ENCODE measurements around the gene TAF6.

The TAF6 gene

DNA sequence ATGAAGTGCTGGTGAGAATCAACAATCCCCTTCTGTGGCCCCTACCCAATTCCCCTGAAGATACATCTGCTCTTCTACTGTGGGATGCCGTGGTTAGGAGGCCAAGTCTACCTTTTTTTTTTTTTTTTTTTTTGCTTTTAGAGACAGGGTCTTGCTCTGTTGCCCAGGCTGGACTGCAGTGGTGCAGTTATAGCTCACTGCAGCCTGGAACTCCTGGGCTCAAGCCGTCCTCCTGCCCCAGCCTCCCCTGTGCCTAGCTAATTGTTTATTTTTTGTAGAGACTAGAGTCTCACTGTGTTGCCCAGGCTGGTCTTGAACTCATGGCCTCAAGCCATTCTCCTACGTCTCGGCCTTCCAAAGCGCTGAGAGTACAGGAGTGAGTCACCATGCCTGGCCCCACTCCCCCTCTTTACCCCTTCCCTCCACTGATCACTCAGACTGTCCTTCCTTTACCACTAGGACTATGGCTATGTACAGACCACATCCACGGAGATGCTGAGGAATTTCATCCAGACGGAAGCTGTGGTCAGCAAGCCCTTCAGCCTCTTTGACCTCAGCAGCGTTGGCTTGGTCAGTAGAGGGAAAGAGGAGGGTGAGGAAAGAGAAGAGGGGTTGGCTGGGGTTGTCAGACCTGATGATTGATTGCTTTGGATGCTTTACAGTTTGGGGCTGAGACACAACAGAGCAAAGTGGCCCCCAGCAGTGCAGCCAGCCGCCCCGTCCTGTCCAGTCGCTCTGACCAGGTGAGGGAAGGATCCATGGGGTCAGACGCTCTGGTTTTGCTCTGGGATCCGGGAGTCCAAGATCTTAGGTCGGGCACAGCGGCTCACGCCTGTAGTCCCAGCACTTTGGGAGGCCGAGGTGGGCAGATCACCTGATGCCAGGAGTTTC lies 16.0 kb downstream of the TAF6 start:
- Mint-ChIP-seq H3K27me3 (ENCODE audit: low read depth) (no peaks in the 10 kb centered on the region), H3K9me3 (no peaks in the 10 kb centered on the region), H3K36me3 (ENCODE audit: low read depth) (peaks cover 40% of the 10 kb centered on the region), H3K4me3 (peak overlapping the region; percentile 93 to 98 (median 95)), H3K4me1 (peaks cover 20% of the 10 kb centered on the region), H3K27ac (peak overlapping the region; percentile 97 to 99 (median 98))
- TF ChIP-seq, protein P1, sequence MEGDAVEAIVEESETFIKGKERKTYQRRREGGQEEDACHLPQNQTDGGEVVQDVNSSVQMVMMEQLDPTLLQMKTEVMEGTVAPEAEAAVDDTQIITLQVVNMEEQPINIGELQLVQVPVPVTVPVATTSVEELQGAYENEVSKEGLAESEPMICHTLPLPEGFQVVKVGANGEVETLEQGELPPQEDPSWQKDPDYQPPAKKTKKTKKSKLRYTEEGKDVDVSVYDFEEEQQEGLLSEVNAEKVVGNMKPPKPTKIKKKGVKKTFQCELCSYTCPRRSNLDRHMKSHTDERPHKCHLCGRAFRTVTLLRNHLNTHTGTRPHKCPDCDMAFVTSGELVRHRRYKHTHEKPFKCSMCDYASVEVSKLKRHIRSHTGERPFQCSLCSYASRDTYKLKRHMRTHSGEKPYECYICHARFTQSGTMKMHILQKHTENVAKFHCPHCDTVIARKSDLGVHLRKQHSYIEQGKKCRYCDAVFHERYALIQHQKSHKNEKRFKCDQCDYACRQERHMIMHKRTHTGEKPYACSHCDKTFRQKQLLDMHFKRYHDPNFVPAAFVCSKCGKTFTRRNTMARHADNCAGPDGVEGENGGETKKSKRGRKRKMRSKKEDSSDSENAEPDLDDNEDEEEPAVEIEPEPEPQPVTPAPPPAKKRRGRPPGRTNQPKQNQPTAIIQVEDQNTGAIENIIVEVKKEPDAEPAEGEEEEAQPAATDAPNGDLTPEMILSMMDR (IDR thresholded peaks at IDR 0.05; ENCODE audit: unreplicated experiment in 3 of 3) = no peak

DNA sequence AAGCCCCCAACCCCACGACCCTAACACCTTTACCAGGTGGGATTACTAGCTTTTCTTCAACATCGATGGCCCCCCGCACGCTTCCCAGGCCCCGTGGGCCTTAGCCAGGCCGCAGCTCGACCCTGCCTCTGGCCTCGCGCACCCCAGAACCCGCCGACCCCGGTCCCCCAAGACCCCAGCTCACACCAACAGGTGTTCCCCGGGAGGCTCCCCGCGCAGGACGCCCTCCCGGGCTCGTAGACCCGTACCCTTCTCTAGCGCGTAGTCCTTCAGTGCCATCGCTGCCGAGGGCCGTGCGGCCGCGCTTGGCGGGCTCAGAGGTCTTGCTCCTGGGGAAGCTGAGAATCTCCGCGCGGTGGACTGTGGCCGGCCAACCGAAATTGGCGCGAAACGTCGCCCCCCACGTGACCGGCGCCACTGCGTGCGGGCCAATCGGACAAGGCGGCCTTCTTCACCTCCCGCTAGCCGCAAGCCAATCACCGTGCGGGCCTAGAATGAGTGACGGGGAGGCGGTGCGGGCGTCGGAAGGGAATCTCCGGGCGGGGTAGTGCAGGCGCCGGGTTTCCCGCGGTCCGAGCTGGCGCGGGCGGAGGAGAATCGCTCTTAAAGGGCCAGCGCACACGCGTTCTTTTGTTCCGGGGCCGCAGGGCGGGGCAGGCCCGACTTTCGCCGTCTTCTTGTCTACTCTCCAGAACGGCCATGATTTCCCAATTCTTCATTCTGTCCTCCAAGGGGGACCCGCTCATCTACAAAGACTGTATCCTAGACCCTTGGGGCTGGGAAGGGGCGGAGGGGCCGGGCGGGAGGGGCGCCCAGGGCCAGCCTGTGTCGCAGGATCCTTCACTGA lies 17.9 kb downstream of the TAF6 start, which contains the start of the genes AP4M1 and MCM7:
Gene AP4M1 (plus strand): TSS at position 628 of the 847 bp plus-strand sequence. CDS start 72 bp downstream, at position 700.
Gene MCM7 (minus strand): TSS at position 382 of the 847 bp plus-strand sequence. CDS start 103 bp downstream, at position 279.
- Mint-ChIP-seq H3K4me1 (peaks cover 25% of the 10 kb centered on the region), H3K9me3 (no peaks in the 10 kb centered on the region), H3K4me3 (peak within 1 kb of the TSS; percentile 93 to 98 (median 95)), H3K27ac (peak within 1 kb of the TSS; percentile 97 to 99 (median 98)), H3K27me3 (ENCODE audit: low read depth) (no peaks in the 10 kb centered on the region), H3K36me3 (ENCODE audit: low read depth) (peaks cover 48% of the 10 kb centered on the region)
- TF ChIP-seq, protein P1 (IDR thresholded peaks at IDR 0.05; ENCODE audit: unreplicated experiment in 3 of 3) = no peak

DNA sequence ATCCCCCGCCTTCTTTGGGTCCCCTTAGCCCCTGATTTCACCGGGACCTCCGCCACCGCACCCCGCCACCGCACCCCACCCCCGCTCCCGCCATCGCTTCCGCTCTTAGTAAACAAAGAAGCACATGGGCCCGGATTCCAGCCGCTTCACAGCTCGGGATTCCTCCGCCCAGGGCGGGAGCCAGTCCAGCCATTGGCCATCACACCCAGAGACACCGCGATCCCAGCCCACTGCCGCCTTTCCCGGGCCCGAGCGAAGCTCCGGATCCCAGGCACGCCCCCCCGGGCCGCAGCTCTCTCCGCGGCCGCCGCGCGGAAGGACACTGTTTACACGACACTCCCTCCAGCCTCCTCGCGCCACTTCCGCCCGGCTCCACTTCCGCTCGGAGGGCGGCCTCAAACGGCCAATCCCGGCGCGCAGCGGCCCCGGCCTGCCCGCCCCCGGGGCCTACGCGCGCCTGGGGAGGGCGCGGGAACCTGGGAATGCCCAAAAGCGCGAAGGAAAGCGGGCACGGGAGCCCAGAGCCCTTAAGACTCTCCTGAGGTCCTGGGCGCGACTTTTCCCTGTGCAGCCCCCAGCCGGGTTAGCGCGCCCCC lies 18.6 kb downstream of the TAF6 start:
- TF ChIP-seq, protein P1 (IDR thresholded peaks at IDR 0.05; ENCODE audit: unreplicated experiment in 3 of 3) = no peak
- Mint-ChIP-seq H3K9me3 (no peaks in the 10 kb centered on the region), H3K4me3 (peak overlapping the region; percentile 93 to 98 (median 95)), H3K27ac (peak overlapping the region; percentile 97 to 99 (median 98)), H3K4me1 (peaks cover 25% of the 10 kb centered on the region), H3K36me3 (ENCODE audit: low read depth) (peaks cover 55% of the 10 kb centered on the region), H3K27me3 (ENCODE audit: low read depth) (no peaks in the 10 kb centered on the region)

DNA sequence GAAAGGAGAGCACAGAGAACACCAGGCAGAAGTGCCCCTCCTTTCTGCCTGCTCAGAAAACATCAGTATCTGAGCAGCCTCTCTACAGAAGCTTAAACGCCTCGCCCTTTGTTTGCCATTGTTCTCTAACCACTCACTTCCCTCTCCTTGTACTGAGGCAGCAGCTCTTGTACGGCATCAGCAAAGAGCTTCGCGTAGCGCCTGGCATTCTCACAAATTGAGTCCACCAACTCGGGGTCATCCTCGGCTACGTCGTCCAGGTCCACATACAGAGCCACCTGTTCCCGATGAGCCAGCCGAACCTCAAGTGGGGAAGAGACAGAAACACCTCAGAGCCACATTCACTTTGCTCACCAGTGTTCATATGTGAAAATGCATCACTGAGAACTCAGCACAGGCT lies 19.7 kb downstream of the TAF6 start:
- Mint-ChIP-seq H3K9me3 (no peaks in the 10 kb centered on the region), H3K36me3 (ENCODE audit: low read depth) (peaks cover 59% of the 10 kb centered on the region), H3K27ac (peak overlapping the region; percentile 88 to 98 (median 95)), H3K4me1 (peaks cover 25% of the 10 kb centered on the region), H3K4me3 (peak overlapping the region; percentile 93 to 98 (median 95)), H3K27me3 (ENCODE audit: low read depth) (no peaks in the 10 kb centered on the region)
- TF ChIP-seq, protein P1 (IDR thresholded peaks at IDR 0.05; ENCODE audit: unreplicated experiment in 3 of 3) = no peak

- TF ChIP-seq, protein P1 (IDR thresholded peaks at IDR 0.05; ENCODE audit: unreplicated experiment in 3 of 3) = no peak
- peak overlapping the region; percentile 88 to 98 (median 95) for H3K27ac Mint-ChIP-seq
- no peaks in the 10 kb centered on the region for H3K9me3 Mint-ChIP-seq
- no peaks in the 10 kb centered on the region for H3K27me3 Mint-ChIP-seq (ENCODE audit: low read depth)
- peaks cover 25% of the 10 kb centered on the region for H3K4me1 Mint-ChIP-seq
- peaks cover 63% of the 10 kb centered on the region for H3K36me3 Mint-ChIP-seq (ENCODE audit: low read depth)
- peak overlapping the region; percentile 93 to 98 (median 95) for H3K4me3 Mint-ChIP-seq
Measured at GRCh38 chr7:100098913-100099312, 20.2 kb downstream of the TAF6 start.
